K562 (cell line): ENCODE data around the gene GZF1. TPM values are rescaled to one million over a fixed set of nuclear protein-coding genes. Genes with fewer than 3 reads are reported as not detected.

Experiments
- ATAC-seq: fragments of 200-7000 bp; cut with Tn5 transposase; 3 replicates; pipeline ENCODE4 v1.9.1; 2020; ENCODE audit warnings: moderate library complexity
- BruUV-seq: library from RNA; stranded (reverse); fragments of 400-500 nt; replicated peaks from 2 replicates; lab custom pipeline; 2021; lab: Mats Ljungman, UMichigan
- CTCF ChIA-PET: fragments of 300-600 bp; formaldehyde crosslinking; extraction: SDS; loops from one replicate; lab custom pipeline; 2021; ENCODE audit warnings: low intra/inter-chr PET ratio; lab: Yijun Ruan, JAX
- POLR2A ChIA-PET: fragments of 300-600, 350-650 bp; sonication (Branson Sonifier 250); formaldehyde crosslinking; extraction: SDS; loops from one replicate; lab custom pipeline; 2021; ENCODE audit warnings: antibody characterized with exemption, inconsistent platforms; lab: Yijun Ruan, JAX
- DNase-seq, 4 experiments: peaks; one replicate each; pipeline versions ENCODE4 v3.0.0 to v3.0.0-alpha.2; 2011 to 2018; ENCODE audit warnings: low spot score in 3 of 4, mixed read lengths in 3 of 4; ENCODE audit errors: extremely low read depth in 1 of 4
- FAIRE-seq: peaks from 2 replicates; lab custom pipeline; 2011; peaks lifted over from hg19 to GRCh38; lab: Jason Lieb, UNC
- H2AFZ ChIP-seq: 2 replicates; pipeline ENCODE4 v1.6.0; 2011; ENCODE audit warnings: low read depth, low read length, control low read depth, inconsistent platforms
- H3K27ac ChIP-seq: fragments of 200-600 bp; 3 replicates; pipeline ENCODE4 v1.8.0; 2011; ENCODE audit warnings: low read depth, mild to moderate bottlenecking, control low read depth, inconsistent platforms, low read length, moderate library complexity, mixed read lengths; ENCODE audit errors: extremely low read depth
- H3K27me3 ChIP-seq, 2 experiments: fragments of 300-600 bp in 1 of 2; 2 replicates in 1 of 2; 3 replicates in 1 of 2; pipeline versions ENCODE4 v1.6.0 to v1.8.0; 2011; ENCODE audit warnings: inconsistent platforms in 2 of 2, low read length in 2 of 2, mild to moderate bottlenecking in 1 of 2, mixed read lengths in 1 of 2, moderate library complexity in 1 of 2; ENCODE audit not compliant: control insufficient read depth in 2 of 2, insufficient read depth in 2 of 2
- H3K36me3 ChIP-seq: fragments of 300-600 bp; 3 replicates; pipeline ENCODE4 v1.8.0; 2011; ENCODE audit warnings: mild to moderate bottlenecking, low read length, inconsistent platforms; ENCODE audit not compliant: control insufficient read depth, insufficient read depth
- H3K4me1 ChIP-seq, 2 experiments: fragments of 200-600 bp in 1 of 2; replicated peaks in 1 of 2; 2 replicates in 1 of 2; 3 replicates in 1 of 2; pipeline versions ENCODE4 v1.5.1 to v1.8.0; 2011; ENCODE audit warnings: inconsistent platforms in 2 of 2, low read length in 2 of 2, mild to moderate bottlenecking in 1 of 2, mixed read lengths in 1 of 2, moderate library complexity in 1 of 2; ENCODE audit not compliant: control insufficient read depth in 2 of 2, insufficient read depth in 2 of 2
- H3K4me2 ChIP-seq: 2 replicates; pipeline ENCODE4 v1.6.1; 2011; ENCODE audit warnings: low read length, control low read depth, inconsistent platforms, mixed read lengths; ENCODE audit not compliant: insufficient read depth
- H3K4me3 ChIP-seq: fragments of 200-600 bp; sonication (generic), shearing (Covaris generic); 2 replicates; pipeline ENCODE4 v1.5.1; 2016; ENCODE audit warnings: control low read depth, inconsistent platforms
- H3K79me2 ChIP-seq: fragments of 200-600 bp; 3 replicates; pipeline ENCODE4 v1.8.0; 2011; ENCODE audit warnings: low read length, inconsistent platforms; ENCODE audit not compliant: control insufficient read depth, insufficient read depth
- H3K9ac ChIP-seq, 2 experiments: 2 replicates each; pipeline versions ENCODE4 v1.6.0 to v1.6.1; 2011; ENCODE audit warnings: low read depth in 2 of 2, low read length in 2 of 2, control low read depth in 1 of 2, inconsistent platforms in 1 of 2, mild to moderate bottlenecking in 1 of 2, mixed read lengths in 1 of 2; ENCODE audit not compliant: insufficient read depth in 1 of 2
- H3K9me1 ChIP-seq: one replicate; pipeline ENCODE4 v1.6.0; 2011; ENCODE audit warnings: inconsistent platforms, mild to moderate bottlenecking, low read length, moderate library complexity; ENCODE audit not compliant: control insufficient read depth, insufficient read depth
- H3K9me3 ChIP-seq: replicated peaks from 2 replicates; pipeline ENCODE4 v1.5.1; 2011; ENCODE audit warnings: low read depth, low read length, inconsistent platforms; ENCODE audit not compliant: control insufficient read depth, insufficient read depth
- H4K20me1 ChIP-seq: replicated peaks from 2 replicates; pipeline ENCODE4 v1.6.1; 2011; ENCODE audit warnings: low read length, inconsistent platforms, mixed read lengths; ENCODE audit not compliant: control insufficient read depth, insufficient read depth
- CHD1 ChIP-seq: fragments of 200-600 bp; sonication (generic); IDR thresholded peaks from one replicate; pipeline ENCODE4 v1.6.1; 2012; ENCODE audit warnings: mild to moderate bottlenecking, moderate library complexity, low read length, inconsistent platforms
- ETV6 ChIP-seq, 3 experiments: fragments of 150-350 bp in 1 of 3; sonication (generic) in 1 of 3; formaldehyde crosslinking in 1 of 3; IDR thresholded peaks; 2 replicates each; pipeline versions ENCODE4 v1.6.1 to v1.8.0; 2014 to 2022; ENCODE audit warnings: borderline replicate concordance in 2 of 3, low read depth in 2 of 3, antibody characterized with exemption in 1 of 3, low read length in 1 of 3, mild to moderate bottlenecking in 1 of 3, missing genetic modification reagents in 1 of 3
- KDM5B ChIP-seq: fragments of 200-600 bp; sonication (generic); IDR thresholded peaks from 2 replicates; pipeline ENCODE4 v1.6.1; 2012; ENCODE audit warnings: low read depth, mild to moderate bottlenecking, moderate library complexity, low read length, control low read depth, inconsistent platforms; ENCODE audit not compliant: insufficient replicate concordance
- MNT ChIP-seq, 2 experiments: fragments of 450-650 bp; conservative IDR thresholded peaks; 2 replicates each; pipeline ENCODE4 v1.6.1; 2017; ENCODE audit warnings: mild to moderate bottlenecking in 2 of 2, moderate library complexity in 2 of 2
- NKRF ChIP-seq: fragments of 450-650 bp; IDR thresholded peaks from 2 replicates; pipeline ENCODE4 v1.6.1; 2016; ENCODE audit warnings: borderline replicate concordance
- NRF1 ChIP-seq, 2 experiments: fragments of 450-650 bp; IDR thresholded peaks in 1 of 2; conservative IDR thresholded peaks in 1 of 2; 2 replicates each; pipeline ENCODE4 v1.6.1; 2014; ENCODE audit warnings: mild to moderate bottlenecking in 2 of 2
- ZNF830 ChIP-seq: fragments of 250-450 bp; sonication (Bioruptor Pico); IDR thresholded peaks from 2 replicates; pipeline ENCODE4 v1.5.0; 2021; ENCODE audit warnings: mild to moderate bottlenecking
- WGBS: fragments of 100-300 bp; shearing (Covaris generic); methylation state at CpG from one replicate; pipeline ENCODE4 v1.1.6; 2016; ENCODE audit warnings: low coverage, mixed read lengths; ENCODE audit not compliant: insufficient coverage; ENCODE audit errors: missing lambda C conversion rate; 5-methylcytosine and 5-hydroxymethylcytosine counted together
- in situ Hi-C: fragments of 300-500 bp; cut with MboI; formaldehyde crosslinking; loops from 4 replicates; pipeline ENCODE4 v1.15.0; 2018; ENCODE audit warnings: inconsistent platforms, mixed read lengths
- intact Hi-C: fragments of 100-400 bp; cut with micrococcal nuclease; formaldehyde crosslinking; loops from 2 replicates; pipeline ENCODE4 v1.14.2; 2022
- polyA plus RNA-seq, 8 experiments: library from polyadenylated mRNA; depleted of rRNA in 4 of 8; stranded (reverse) in 5 of 8; unstranded in 3 of 8; fragments of >200 nt; fragmentation: Nextera tagmentation in 2 of 8; fragmentation: Illumina TruSeq in 1 of 8; extraction: Ambion mirVana in 2 of 8; extraction: Trizol in 1 of 8; gene quantifications; 2 replicates each; pipeline versions ENCODE4 v1.2.1 to v1.2.3, GENCODE V29; 2011 to 2014; ENCODE audit warnings: inconsistent platforms in 1 of 8, missing spikeins in 1 of 8
- total RNA-seq, 7 experiments: library from RNA; depleted of rRNA in 6 of 7; stranded (reverse); fragments of >200 nt in 6 of 7; fragmentation: Illumina TruSeq in 2 of 7; extraction: Trizol in 2 of 7; gene quantifications; 2 replicates each; pipeline versions ENCODE4 v1.2.1 to v1.2.3, GENCODE V29; 2011 to 2021; ENCODE audit warnings: low replicate concordance in 1 of 7

The GZF1 gene
- total and polyA plus RNA-seq, 9 of the 15 experiments (the other 6 are each of a cell fraction or from before 2014, with no cell fraction given), result 1.2 to 15.7 (median 7.4) TPM

- FAIRE-seq, result no peak
- H3K27ac ChIP-seq, result peak overlapping the region; percentile 87; the same call in 2 of the 3 replicates
- H3K36me3 ChIP-seq, result peaks cover 45% of the 10 kb centered on the region
- peak overlapping the region; percentile 71 to 73; a peak in 3 of 4 replicates for H3K9ac ChIP-seq
- in situ Hi-C loops, result no loop called here
- peaks cover 25 to 44% of the 10 kb centered on the region in 2 experiments for H3K4me1 ChIP-seq
- CTCF ChIA-PET, result no interaction called here
- H3K9me1 ChIP-seq, result no peaks in the 10 kb centered on the region
- peak overlapping the region; percentile 86 for H3K4me3 ChIP-seq
- WGBS, result 36% methylated on average over 4 of the region's 4 CpGs
- BruUV-seq, result no TSS peak
- no peak for ATAC-seq
- H3K4me2 ChIP-seq, result peak overlapping the region; percentile 75
- no peaks in the 10 kb centered on the region for H3K9me3 ChIP-seq
- POLR2A ChIA-PET, result interaction anchor here (0.6 kb wide), 1 partner anchor 12 kb away, joined by 3 read pairs; no protein-coding TSS in a partner anchor
- no peak for DNase-seq
- peaks cover 71% of the 10 kb centered on the region for H3K79me2 ChIP-seq
- H3K27me3 ChIP-seq, result no peaks in the 10 kb centered on the region
- intact Hi-C loops, result loop anchor here (5.0 kb wide), 1 partner anchor 49 kb away; no protein-coding TSS in a partner anchor
- no peak overlapping the region for H2AFZ ChIP-seq
- TF ChIP-seq MNT (conservative IDR thresholded peaks at IDR 0.05) (0 out of 4 replicates have a peak, but pooled peaks of 1 of the 2 experiments have one; percentile 32), ETV6 (IDR thresholded peaks at IDR 0.05; ENCODE audit: borderline replicate concordance in 1 of 2, low read depth in 2 of 2, low read length in 1 of 2) (no peak), ETV6 (CRISPR knock-in tag; IDR thresholded peaks at IDR 0.05; ENCODE audit: borderline replicate concordance) (no peak), ZNF830 (CRISPR knock-in tag) (0 out of 2 replicates have a peak, but pooled peaks have one; percentile 21), NKRF (0 out of 2 replicates have a peak, but pooled peaks have one; percentile 24), NRF1 (conservative IDR thresholded peaks at IDR 0.05 in 1 of 2, IDR thresholded peaks at IDR 0.05 in 1 of 2) (no peak), KDM5B (peak; percentile 46), CHD1 (no peak)
- peaks cover 14% of the 10 kb centered on the region; the same call in 1 of the 2 replicates for H4K20me1 ChIP-seq
Observed at GRCh38 chr20:23363257-23363649, 1.3 kb downstream of the GZF1 start.
